PC-3 (cell line): Measurements from ENCODE around the gene AGBL5. TPM values are rescaled to one million over a fixed set of nuclear protein-coding genes. Genes with fewer than 3 reads are reported as not detected.
"Not testable (repeated sequence)": the region's sequence is repeated elsewhere in the genome, so short reads cannot be mapped to it uniquely, and the experiment has no call there.

Source experiments
- ATAC-seq: fragments of 200-7000 bp; cut with Tn5 transposase; 2 replicates; pipeline ENCODE4 v1.9.1; 2020; ENCODE audit warnings: mild to moderate bottlenecking, moderate library complexity
- BruUV-seq: library from RNA; stranded (reverse); fragments of 400-500 nt; replicated peaks from 2 replicates; lab custom pipeline; 2021; lab: Mats Ljungman, UMichigan
- CTCF ChIA-PET: fragments of 300-600 bp; sonication (Branson Sonifier 250); formaldehyde crosslinking; loops from one replicate; lab custom pipeline; 2022; ENCODE audit warnings: antibody characterized with exemption; lab: Charles Lee
- POLR2A ChIA-PET: fragments of 300-600 bp; sonication (Branson Sonifier 250); formaldehyde crosslinking; loops from one replicate; lab custom pipeline; 2022; ENCODE audit warnings: antibody characterized with exemption; ENCODE audit not compliant: unreplicated experiment; lab: Charles Lee
- DNase-seq: peaks from one replicate; pipeline ENCODE4 v3.0.0-alpha.2; 2015
- H2AFZ ChIP-seq: fragments of 300-600 bp; sonication (generic); 2 replicates; pipeline ENCODE4 v1.6.0; 2016; ENCODE audit warnings: antibody characterized with exemption, low read length
- H3F3A ChIP-seq: fragments of 300-600 bp; sonication (generic); one replicate; pipeline ENCODE4 v1.6.0; 2017; ENCODE audit warnings: antibody characterized with exemption, low read length, control low read depth, mild to moderate bottlenecking; ENCODE audit not compliant: unreplicated experiment
- H3K27ac ChIP-seq: fragments of 300-600 bp; sonication (generic); 2 replicates; pipeline ENCODE4 v1.5.1; 2016; ENCODE audit warnings: mild to moderate bottlenecking, low read length
- H3K27me3 ChIP-seq: fragments of 300-600 bp; sonication (generic); 2 replicates; pipeline ENCODE4 v1.6.1; 2016; ENCODE audit warnings: low read length, mixed read lengths
- H3K36me3 ChIP-seq: fragments of 300-600 bp; sonication (generic); 2 replicates; pipeline ENCODE4 v1.6.1; 2016; ENCODE audit warnings: low read depth, mixed run types, low read length, mixed read lengths
- H3K4me1 ChIP-seq: fragments of 300-600 bp; sonication (generic); 2 replicates; pipeline ENCODE4 v1.5.1; 2016; ENCODE audit warnings: low read length; ENCODE audit not compliant: insufficient read depth
- H3K4me2 ChIP-seq: fragments of 300-600 bp; sonication (generic); 2 replicates; pipeline ENCODE4 v1.6.0; 2016; ENCODE audit warnings: low read length
- H3K4me3 ChIP-seq: fragments of 300-600 bp; sonication (generic); 2 replicates; pipeline ENCODE4 v1.5.1; 2016; ENCODE audit warnings: mild to moderate bottlenecking, low read length, mixed read lengths
- H3K79me2 ChIP-seq: fragments of 300-600 bp; sonication (generic); 2 replicates; pipeline ENCODE4 v1.6.1; 2017; ENCODE audit warnings: low read length, mixed read lengths
- H3K9ac ChIP-seq: fragments of 300-600 bp; sonication (generic); 2 replicates; pipeline ENCODE4 v1.6.0; 2016; ENCODE audit warnings: mild to moderate bottlenecking, low read length
- H3K9me2 ChIP-seq: fragments of 300-600 bp; sonication (generic); replicated peaks from 2 replicates; pipeline ENCODE4 v1.6.1; 2016; ENCODE audit warnings: mixed run types, low read length, mixed read lengths
- H3K9me3 ChIP-seq: fragments of 300-600 bp; sonication (generic); 2 replicates; pipeline ENCODE4 v1.6.1; 2016; ENCODE audit warnings: low read length, mixed read lengths
- H4K20me1 ChIP-seq: fragments of 300-600 bp; sonication (generic); 2 replicates; pipeline ENCODE4 v1.6.1; 2016; ENCODE audit warnings: low read length, mixed read lengths
- EZH2 ChIP-seq: fragments of 300-600 bp; sonication (generic); IDR thresholded peaks from one replicate; pipeline ENCODE4 v1.6.1; 2017; ENCODE audit warnings: antibody characterized with exemption, mild to moderate bottlenecking, low read length; ENCODE audit not compliant: unreplicated experiment
- EZH2phosphoT487 ChIP-seq: fragments of 300-600 bp; sonication (generic); IDR thresholded peaks from 2 replicates; pipeline ENCODE4 v1.6.1; 2018; ENCODE audit warnings: mild to moderate bottlenecking, antibody characterized with exemption, low read length, borderline replicate concordance
- intact Hi-C: fragments of 100-400 bp; cut with micrococcal nuclease; formaldehyde crosslinking; loops from 2 replicates; pipeline ENCODE4 v1.9.0; 2023
- total RNA-seq: library from RNA; depleted of rRNA; stranded (reverse); fragments of >200 nt; gene quantifications from 2 replicates; pipeline ENCODE4 v1.2.3, GENCODE V29; 2014; rRNA removed
- TF ChIP-seq, protein P1 (sequence below): fragments of 300-600 bp; sonication (generic); conservative IDR thresholded peaks from 2 replicates; pipeline ENCODE4 v1.5.1; 2017; ENCODE audit warnings: antibody characterized with exemption, low read depth, mild to moderate bottlenecking, low read length

AGBL5 gene
- total RNA-seq, 1 experiment from 2014 or later, result 14.1 TPM

DNA sequence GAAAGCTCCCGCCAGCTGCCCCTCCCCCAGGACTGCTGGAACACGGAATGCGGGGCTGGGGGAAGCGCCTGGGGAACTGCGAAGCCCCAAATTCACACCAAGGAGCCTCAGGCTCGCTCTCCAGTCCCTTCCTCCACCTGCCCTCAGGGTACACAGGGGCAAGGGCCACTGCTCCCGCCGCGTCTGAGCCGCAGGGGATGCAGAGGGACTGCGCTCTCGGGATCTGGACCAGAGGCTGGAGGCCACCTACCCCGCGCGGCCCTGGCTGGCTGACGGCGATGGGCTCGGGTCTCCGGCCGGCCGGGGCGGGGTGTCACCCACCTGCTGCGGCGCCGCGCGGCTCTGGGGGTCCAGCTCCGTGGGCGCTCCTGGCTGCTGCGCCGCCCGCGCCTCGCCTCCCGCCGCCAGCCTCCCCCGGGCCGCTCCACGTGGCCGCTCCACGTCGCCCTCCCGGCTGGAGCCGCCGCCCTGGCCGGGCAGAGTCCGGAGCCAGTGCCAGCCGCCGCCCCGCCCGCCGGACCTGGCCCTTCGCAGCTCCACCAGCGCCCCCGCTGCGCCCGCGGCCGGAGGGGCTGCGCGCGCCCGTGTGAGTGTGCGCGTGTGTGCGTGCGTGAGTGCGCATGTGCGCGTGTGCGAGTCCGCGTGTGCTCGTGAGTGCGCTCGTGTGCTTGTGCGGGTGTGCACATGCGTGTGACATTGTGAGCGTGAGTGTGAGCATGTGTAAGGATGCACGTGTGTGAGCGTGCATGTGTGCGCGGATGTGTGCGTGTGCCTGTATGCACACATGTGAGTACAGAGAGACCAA, 67.3 kb downstream of the AGBL5 start, which contains the start of gene CGREF1:
Gene CGREF1, minus strand, starts transcription at position 604 of the 805 bp plus-strand sequence. CDS start 14,762 bp downstream, outside the sequence.
- no peak within 1 kb of the TSS for H3K27ac ChIP-seq
- peak within 1 kb of the TSS; percentile 76 for H3K4me3 ChIP-seq
- DNase-seq (peak; percentile 20), ATAC-seq (peak; percentile 64)
- peak within 1 kb of the TSS; percentile 64 for H3K9ac ChIP-seq
- TF ChIP-seq EZH2phosphoT487 (no peak), EZH2 (no peak)
- TF ChIP-seq, protein P1, sequence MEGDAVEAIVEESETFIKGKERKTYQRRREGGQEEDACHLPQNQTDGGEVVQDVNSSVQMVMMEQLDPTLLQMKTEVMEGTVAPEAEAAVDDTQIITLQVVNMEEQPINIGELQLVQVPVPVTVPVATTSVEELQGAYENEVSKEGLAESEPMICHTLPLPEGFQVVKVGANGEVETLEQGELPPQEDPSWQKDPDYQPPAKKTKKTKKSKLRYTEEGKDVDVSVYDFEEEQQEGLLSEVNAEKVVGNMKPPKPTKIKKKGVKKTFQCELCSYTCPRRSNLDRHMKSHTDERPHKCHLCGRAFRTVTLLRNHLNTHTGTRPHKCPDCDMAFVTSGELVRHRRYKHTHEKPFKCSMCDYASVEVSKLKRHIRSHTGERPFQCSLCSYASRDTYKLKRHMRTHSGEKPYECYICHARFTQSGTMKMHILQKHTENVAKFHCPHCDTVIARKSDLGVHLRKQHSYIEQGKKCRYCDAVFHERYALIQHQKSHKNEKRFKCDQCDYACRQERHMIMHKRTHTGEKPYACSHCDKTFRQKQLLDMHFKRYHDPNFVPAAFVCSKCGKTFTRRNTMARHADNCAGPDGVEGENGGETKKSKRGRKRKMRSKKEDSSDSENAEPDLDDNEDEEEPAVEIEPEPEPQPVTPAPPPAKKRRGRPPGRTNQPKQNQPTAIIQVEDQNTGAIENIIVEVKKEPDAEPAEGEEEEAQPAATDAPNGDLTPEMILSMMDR, result no peak
- no peaks in the 10 kb centered on the region for H3F3A ChIP-seq
- H3K36me3 ChIP-seq, result no peaks in the 10 kb centered on the region
- ChIA-PET CTCF (no interaction called here), POLR2A (no interaction called here)
- peak within 1 kb of the TSS; percentile 70 for H2AFZ ChIP-seq
- no peaks in the 10 kb centered on the region for H4K20me1 ChIP-seq
- H3K27me3 ChIP-seq, result no peaks in the 10 kb centered on the region
- H3K4me1 ChIP-seq, result no peaks in the 10 kb centered on the region
- intact Hi-C loops, result no loop called here
- BruUV-seq, result no TSS peak
- H3K9me3 ChIP-seq, result no peaks in the 10 kb centered on the region
- H3K4me2 ChIP-seq, result peak within 1 kb of the TSS; percentile 99
- no peaks in the 10 kb centered on the region for H3K79me2 ChIP-seq
- no peaks in the 10 kb centered on the region for H3K9me2 ChIP-seq

DNA sequence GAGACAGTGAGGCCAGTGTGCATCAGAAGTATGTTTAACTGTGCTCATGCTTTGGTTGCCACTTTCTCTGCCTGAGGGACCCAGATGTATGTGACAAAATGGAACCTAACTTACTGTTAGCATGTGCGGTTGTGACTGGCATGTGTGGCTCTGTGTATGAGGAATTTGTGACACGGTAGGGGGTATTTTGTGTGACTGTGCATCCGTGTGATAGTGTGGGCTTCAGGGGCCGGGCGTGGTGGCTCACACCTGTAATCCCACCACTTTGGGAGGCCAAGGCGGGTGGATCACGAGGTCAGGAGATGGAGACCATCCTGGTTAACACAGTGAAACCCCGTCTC, 67.8 kb downstream of the AGBL5 start:
- H3K79me2 ChIP-seq, H4K20me1 ChIP-seq, DNase-seq, H3K4me1 ChIP-seq, CTCF ChIA-PET, H3K27me3 ChIP-seq, BruUV-seq, ATAC-seq, POLR2A ChIA-PET, intact Hi-C loops, H3K9me3 ChIP-seq, H3K9me2 ChIP-seq, H3K36me3 ChIP-seq, H3K27ac ChIP-seq, H3F3A ChIP-seq: not testable (repeated sequence)
- peak overlapping the region; percentile 76 for H3K4me3 ChIP-seq
- peak overlapping the region; percentile 64; the same call in 1 of the 2 replicates for H3K9ac ChIP-seq
- peak overlapping the region; percentile 70 for H2AFZ ChIP-seq
- H3K4me2 ChIP-seq, result peak overlapping the region; percentile 99

Other genes starting within 250 kb of the AGBL5 start
- gene DPYSL5, start 203.5 kb upstream of the AGBL5 start, total RNA-seq, result not detected in 2 replicates
- 11.9 and 15.6 TPM in 2 replicates for gene MAPRE3, start 81.0 kb upstream of the AGBL5 start, total RNA-seq
- 43.0 and 56.1 TPM in 2 replicates for gene TMEM214, start 18.7 kb upstream of the AGBL5 start, total RNA-seq
- gene OST4, start 20.0 kb downstream of the AGBL5 start, total RNA-seq, result 244 and 258 TPM in 2 replicates
- 0.69 and 0.75 TPM in 2 replicates for gene EMILIN1, start 26.9 kb downstream of the AGBL5 start, total RNA-seq
- gene KHK, start 35.1 kb downstream of the AGBL5 start, total RNA-seq, result 10.6 and 11.0 TPM in 2 replicates
- 18.7 and 22.6 TPM in 2 replicates for gene CGREF1, start 67.5 kb downstream of the AGBL5 start, total RNA-seq
- 0.36 TPM in 1 of 2 replicates, not detected in the other for gene ABHD1, start 72.1 kb downstream of the AGBL5 start, total RNA-seq
- 85.6 and 103 TPM in 2 replicates for gene PREB, start 83.0 kb downstream of the AGBL5 start, total RNA-seq
- gene PRR30, start 87.7 kb downstream of the AGBL5 start, total RNA-seq, result not detected in 2 replicates
- not detected in 2 replicates for gene TCF23, start 97.3 kb downstream of the AGBL5 start, total RNA-seq
- 111 and 130 TPM in 2 replicates for gene ATRAID, start 160.4 kb downstream of the AGBL5 start, total RNA-seq
- 46.0 and 48.1 TPM in 2 replicates for gene SLC5A6, start 160.6 kb downstream of the AGBL5 start, total RNA-seq
- 85.9 and 121 TPM in 2 replicates for gene CAD, start 165.7 kb downstream of the AGBL5 start, total RNA-seq
- gene SLC30A3, start 211.4 kb downstream of the AGBL5 start, total RNA-seq, result 0.36 TPM in 1 of 2 replicates, not detected in the other
- not detected in 2 replicates for gene DNAJC5G, start 223.8 kb downstream of the AGBL5 start, total RNA-seq
- 0.51 and 1.6 TPM in 2 replicates for gene TRIM54, start 230.8 kb downstream of the AGBL5 start, total RNA-seq